T-helper 17 cell (primary cell): ENCODE results near the gene DUSP1. TPM values are rescaled to one million over a fixed set of nuclear protein-coding genes. Genes with fewer than 3 reads are reported as not detected.
"Not testable (repeated sequence)": the region's sequence is repeated elsewhere in the genome, so short reads cannot be mapped to it uniquely, and the experiment has no call there.

Source experiments
- ATAC-seq: fragments of 150-1000 bp; cut with Tn5 transposase; 2 replicates; pipeline ENCODE4 v1.10.0; 2021; ENCODE audit warnings: mild to moderate bottlenecking, moderate library complexity
- DNase-seq, 3 donors: peaks; one replicate each; pipeline versions ENCODE4 v3.0.0 to v3.0.0-alpha.2; 2020 to 2021
- H3K9me3 ChIP-seq: one replicate; pipeline ENCODE4 v1.7.0; 2013; ENCODE audit warnings: low read length, mild to moderate bottlenecking; ENCODE audit not compliant: control insufficient read depth, poor library complexity, severe bottlenecking
- H3K27ac Mint-ChIP-seq: one replicate; pipeline ENCODE4 v1.8.0; 2022; ENCODE audit warnings: mild to moderate bottlenecking, moderate library complexity, mixed read lengths
- H3K27me3 Mint-ChIP-seq: one replicate; pipeline ENCODE4 v1.8.0; 2022; ENCODE audit warnings: mixed read lengths
- H3K36me3 Mint-ChIP-seq: one replicate; pipeline ENCODE4 v1.8.0; 2022; ENCODE audit warnings: low read depth, mixed read lengths
- H3K4me1 Mint-ChIP-seq: one replicate; pipeline ENCODE4 v1.8.0; 2022; ENCODE audit warnings: mild to moderate bottlenecking, mixed read lengths
- H3K4me3 Mint-ChIP-seq: one replicate; pipeline ENCODE4 v1.8.0; 2022; ENCODE audit warnings: mild to moderate bottlenecking, moderate library complexity, mixed read lengths
- total RNA-seq, 4 donors: library from RNA in 2 of 4; stranded (reverse) in 2 of 4; gene quantifications; one replicate each; pipeline ENCODE4 v1.2.3 and lab custom pipeline; 2022 to 2026

Gene DUSP1, protein sequence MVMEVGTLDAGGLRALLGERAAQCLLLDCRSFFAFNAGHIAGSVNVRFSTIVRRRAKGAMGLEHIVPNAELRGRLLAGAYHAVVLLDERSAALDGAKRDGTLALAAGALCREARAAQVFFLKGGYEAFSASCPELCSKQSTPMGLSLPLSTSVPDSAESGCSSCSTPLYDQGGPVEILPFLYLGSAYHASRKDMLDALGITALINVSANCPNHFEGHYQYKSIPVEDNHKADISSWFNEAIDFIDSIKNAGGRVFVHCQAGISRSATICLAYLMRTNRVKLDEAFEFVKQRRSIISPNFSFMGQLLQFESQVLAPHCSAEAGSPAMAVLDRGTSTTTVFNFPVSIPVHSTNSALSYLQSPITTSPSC
- total RNA-seq (1,000 to 10,000 TPM; 1,522 to 2,429 TPM), total RNA-seq (lab: John Stamatoyannopoulos, UW) (64.3 to 3,569 reads per million in 2 donors)

DNA sequence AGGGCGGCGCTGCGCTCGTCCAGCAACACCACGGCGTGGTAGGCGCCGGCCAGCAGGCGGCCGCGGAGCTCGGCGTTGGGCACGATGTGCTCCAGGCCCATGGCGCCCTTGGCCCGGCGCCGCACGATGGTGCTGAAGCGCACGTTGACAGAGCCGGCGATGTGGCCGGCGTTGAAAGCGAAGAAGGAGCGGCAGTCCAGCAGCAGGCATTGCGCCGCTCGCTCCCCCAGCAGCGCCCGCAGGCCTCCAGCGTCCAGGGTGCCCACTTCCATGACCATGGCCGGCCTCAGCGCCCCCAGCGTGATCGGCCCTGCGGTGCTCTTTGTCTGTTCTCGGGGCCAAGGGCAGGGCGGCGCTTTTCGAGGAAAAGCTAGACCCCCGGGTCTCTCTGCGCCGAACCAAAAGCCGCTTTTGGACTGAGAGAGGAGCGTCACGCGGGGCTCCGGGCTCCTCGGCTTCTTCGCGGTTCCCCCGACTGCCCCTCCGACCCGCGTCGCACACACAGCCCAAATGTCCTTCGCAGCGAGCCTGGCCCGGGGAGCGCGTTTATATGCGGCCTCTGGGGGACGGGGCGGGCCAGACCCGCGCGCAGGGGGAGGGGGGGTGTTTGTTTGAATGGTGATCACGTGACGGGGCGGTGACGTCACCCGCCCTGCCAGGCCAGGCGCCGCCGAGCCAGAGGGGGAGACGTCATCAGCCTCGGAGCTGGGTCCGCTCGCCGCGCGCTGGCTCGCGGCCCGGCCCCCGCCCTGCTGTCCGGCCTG, at the start of gene DUSP1:
DUSP1 (minus strand) TSS at position 521 of the 764 bp plus-strand sequence; CDS start at position 278, 243 bp downstream.
- Mint-ChIP-seq H3K27ac (peak within 1 kb of the TSS; percentile 100), H3K4me3 (peak within 1 kb of the TSS; percentile 93), H3K27me3 (peaks cover 7% of the 10 kb centered on the region), H3K4me1 (peaks cover 56% of the 10 kb centered on the region), H3K36me3 (peaks cover 18% of the 10 kb centered on the region)
- DNase-seq (peak; percentile 98 to 99 (median 98)), ATAC-seq (peak; percentile 46)
- no peaks in the 10 kb centered on the region for H3K9me3 ChIP-seq

GRCh38 chr5:172820046-172820767, 49.2 kb upstream of the DUSP1 start:
- H3K27me3 Mint-ChIP-seq: no peaks in the 10 kb centered on the region
- DNase-seq: no peak
- ATAC-seq: no peak
- H3K27ac Mint-ChIP-seq: peak overlapping the region; percentile 4
- no peaks in the 10 kb centered on the region for H3K4me1 Mint-ChIP-seq
- H3K9me3 ChIP-seq: no peaks in the 10 kb centered on the region
- peaks cover 4% of the 10 kb centered on the region for H3K36me3 Mint-ChIP-seq
- H3K4me3 Mint-ChIP-seq: no peak overlapping the region

GRCh38 chr5:172819569-172819968, 48.6 kb upstream of the DUSP1 start:
- peaks cover 4% of the 10 kb centered on the region for H3K36me3 Mint-ChIP-seq

GRCh38 chr5:172818081-172818480, 47.1 kb upstream of the DUSP1 start:
- no peak overlapping the region for H3K27ac Mint-ChIP-seq
- H3K9me3 ChIP-seq: no peaks in the 10 kb centered on the region
- H3K36me3 Mint-ChIP-seq: no peaks in the 10 kb centered on the region
- peaks cover 3% of the 10 kb centered on the region for H3K4me1 Mint-ChIP-seq
- ATAC-seq: no peak
- no peaks in the 10 kb centered on the region for H3K27me3 Mint-ChIP-seq
- H3K4me3 Mint-ChIP-seq: no peak overlapping the region
- DNase-seq: no peak

More at GRCh38 chr5:172819569-172819968, 48.6 kb upstream of the DUSP1 start:
- Mint-ChIP-seq H3K27ac (no peak overlapping the region), H3K4me3 (no peak overlapping the region), H3K4me1 (no peaks in the 10 kb centered on the region), H3K27me3 (no peaks in the 10 kb centered on the region)
- no peaks in the 10 kb centered on the region for H3K9me3 ChIP-seq
- ATAC-seq (no peak), DNase-seq (no peak)

DNA sequence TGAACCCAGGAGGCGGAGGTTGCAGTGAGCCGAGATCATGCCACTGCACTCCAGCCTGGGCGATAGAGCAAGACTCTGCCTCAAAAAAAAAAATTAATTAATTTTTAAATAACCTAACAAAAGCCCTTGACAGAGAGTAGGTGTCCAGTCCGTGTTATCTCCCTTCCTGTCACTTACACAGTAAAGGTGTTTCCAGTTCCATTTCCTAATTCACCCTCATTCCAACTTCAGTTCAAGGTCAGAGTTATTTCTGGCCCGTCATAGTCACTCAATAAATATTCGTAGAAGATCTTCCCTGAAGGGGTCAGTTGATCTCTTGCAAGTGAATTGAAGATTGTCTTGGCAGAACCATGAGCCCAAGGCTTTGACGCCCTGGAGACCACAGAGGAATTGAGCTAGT, 46.7 kb upstream of the DUSP1 start:
- DNase-seq (no peak), ATAC-seq (no peak)
- peaks cover 4% of the 10 kb centered on the region for H3K4me1 Mint-ChIP-seq

GRCh38 chr5:172816925-172817562, 46.0 kb upstream of the DUSP1 start:
- Mint-ChIP-seq H3K4me1 (peaks cover 4% of the 10 kb centered on the region), H3K27ac (no peak overlapping the region), H3K36me3 (no peaks in the 10 kb centered on the region), H3K4me3 (no peak overlapping the region), H3K27me3 (no peaks in the 10 kb centered on the region)
- no peaks in the 10 kb centered on the region for H3K9me3 ChIP-seq
- ATAC-seq (no peak), DNase-seq (no peak)

More for the DNA sequence above, 46.7 kb upstream of the DUSP1 start:
- no peak overlapping the region for H3K4me3 Mint-ChIP-seq
- H3K27ac Mint-ChIP-seq: no peak overlapping the region
- H3K36me3 Mint-ChIP-seq: no peaks in the 10 kb centered on the region
- no peaks in the 10 kb centered on the region for H3K27me3 Mint-ChIP-seq
- no peaks in the 10 kb centered on the region for H3K9me3 ChIP-seq

GRCh38 chr5:172815631-172816030, 44.6 kb upstream of the DUSP1 start:
- Mint-ChIP-seq H3K27me3 (no peaks in the 10 kb centered on the region), H3K4me1 (peaks cover 4% of the 10 kb centered on the region), H3K27ac (no peak overlapping the region), H3K4me3 (no peak overlapping the region), H3K36me3 (no peaks in the 10 kb centered on the region)
- no peaks in the 10 kb centered on the region for H3K9me3 ChIP-seq
- DNase-seq (no peak), ATAC-seq (no peak)

DNA sequence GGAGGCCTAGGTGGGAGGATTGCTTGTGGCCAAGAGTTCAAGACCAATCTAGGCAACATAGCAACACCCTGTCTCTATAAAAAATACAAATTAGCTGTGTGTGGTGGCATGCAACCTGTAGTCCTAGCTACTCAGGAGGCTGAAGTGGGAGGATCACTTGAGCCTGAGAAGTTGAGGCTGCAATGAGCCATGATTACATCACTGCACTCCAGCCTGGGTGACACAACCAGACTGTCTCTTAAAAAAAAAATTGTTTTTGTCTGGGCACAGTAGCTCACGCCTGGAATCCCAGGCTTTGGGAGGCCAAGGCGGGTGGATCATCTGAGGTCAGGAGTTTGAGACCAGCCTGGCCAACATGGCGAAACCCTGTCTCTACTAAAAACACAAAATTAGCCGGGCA, 40.0 kb upstream of the DUSP1 start:
- not testable (repeated sequence) for ATAC-seq, H3K4me3 Mint-ChIP-seq, DNase-seq, H3K27me3 Mint-ChIP-seq, H3K9me3 ChIP-seq, H3K36me3 Mint-ChIP-seq, H3K27ac Mint-ChIP-seq
- peaks cover 13% of the 10 kb centered on the region for H3K4me1 Mint-ChIP-seq

GRCh38 chr5:172809774-172810173, 38.8 kb upstream of the DUSP1 start:
- Mint-ChIP-seq H3K27me3 (no peaks in the 10 kb centered on the region), H3K36me3 (no peaks in the 10 kb centered on the region), H3K4me3 (no peak overlapping the region), H3K4me1 (peaks cover 13% of the 10 kb centered on the region), H3K27ac (no peak overlapping the region)
- DNase-seq (no peak), ATAC-seq (no peak)
- H3K9me3 ChIP-seq: no peaks in the 10 kb centered on the region

DNA sequence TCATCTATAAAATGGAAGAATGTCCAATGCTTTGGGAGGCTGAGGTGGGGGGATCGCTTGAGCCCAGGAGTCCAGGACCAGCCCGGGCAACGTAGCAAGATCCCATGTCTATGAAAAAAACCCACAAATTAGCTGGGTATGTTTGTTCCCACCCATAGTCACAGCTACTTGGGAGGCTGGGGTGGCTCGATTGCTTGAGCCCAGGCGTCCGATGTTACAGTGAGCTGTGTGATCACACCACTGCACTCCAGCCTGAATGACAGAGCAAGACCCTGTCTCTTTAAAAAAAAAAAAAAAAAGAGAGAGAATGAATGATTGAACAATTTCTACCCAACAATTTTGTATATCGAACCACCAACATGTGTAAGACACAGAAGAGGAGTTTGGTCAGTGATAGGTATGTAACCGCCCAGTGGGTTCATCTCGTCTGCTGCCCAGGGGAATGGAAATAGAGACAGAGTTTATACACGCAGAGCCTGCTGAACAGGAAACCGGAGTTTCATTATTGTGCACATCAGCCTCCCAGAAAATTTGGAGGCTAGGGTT, 36.8 kb upstream of the DUSP1 start:
- H3K27ac Mint-ChIP-seq: peak overlapping the region; percentile 96
- DNase-seq (no peak), ATAC-seq (no peak)
- peaks cover 9% of the 10 kb centered on the region for H3K4me1 Mint-ChIP-seq
- no peaks in the 10 kb centered on the region for H3K27me3 Mint-ChIP-seq
- H3K4me3 Mint-ChIP-seq: peak overlapping the region; percentile 87
- no peaks in the 10 kb centered on the region for H3K9me3 ChIP-seq
- H3K36me3 Mint-ChIP-seq: no peaks in the 10 kb centered on the region

DNA sequence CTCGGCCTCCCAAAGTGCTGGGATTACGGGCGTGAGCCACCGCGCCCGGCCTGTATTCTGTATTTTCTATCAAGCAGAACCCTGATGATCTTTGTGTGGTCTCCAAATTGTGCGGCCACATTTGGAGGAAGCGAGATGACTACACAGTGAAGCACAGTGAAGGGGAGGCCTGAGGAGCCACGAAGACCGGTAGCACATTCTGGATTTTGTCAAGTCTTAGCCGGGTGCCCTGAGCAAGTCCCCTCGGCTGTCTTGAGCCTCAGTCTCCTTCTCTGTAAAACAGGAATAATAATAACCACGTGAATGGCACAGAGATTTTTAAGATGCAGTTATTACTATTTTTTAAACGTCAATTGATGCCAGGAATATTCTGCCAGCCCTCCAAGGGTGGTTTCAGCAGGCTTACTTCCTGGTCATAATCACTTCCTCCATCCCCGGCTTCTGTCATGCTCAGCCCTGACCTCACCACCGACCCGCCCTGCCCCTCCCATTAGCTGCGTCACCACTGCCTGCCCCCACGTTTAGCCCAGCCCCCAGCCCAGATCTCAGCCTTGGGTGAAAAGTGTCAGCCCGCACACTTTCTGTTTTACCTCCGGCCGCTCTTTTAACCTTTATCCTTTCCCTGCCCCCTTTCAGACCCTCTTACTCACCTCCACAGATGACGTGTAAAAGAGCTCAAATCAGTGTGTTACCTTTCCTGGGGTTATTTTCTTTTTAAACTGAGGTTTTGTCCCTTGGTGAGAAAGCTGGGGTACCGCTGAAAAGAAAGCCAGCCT, 36.1 kb upstream of the DUSP1 start:
- peak; percentile 49 to 63 (median 59) for DNase-seq
- no peaks in the 10 kb centered on the region for H3K27me3 Mint-ChIP-seq
- no peaks in the 10 kb centered on the region for H3K36me3 Mint-ChIP-seq
- H3K4me1 Mint-ChIP-seq: peaks cover 9% of the 10 kb centered on the region
- H3K4me3 Mint-ChIP-seq: peak overlapping the region; percentile 87
- ATAC-seq: peak; percentile 99
- peak overlapping the region; percentile 96 for H3K27ac Mint-ChIP-seq
- H3K9me3 ChIP-seq: no peaks in the 10 kb centered on the region

DNA sequence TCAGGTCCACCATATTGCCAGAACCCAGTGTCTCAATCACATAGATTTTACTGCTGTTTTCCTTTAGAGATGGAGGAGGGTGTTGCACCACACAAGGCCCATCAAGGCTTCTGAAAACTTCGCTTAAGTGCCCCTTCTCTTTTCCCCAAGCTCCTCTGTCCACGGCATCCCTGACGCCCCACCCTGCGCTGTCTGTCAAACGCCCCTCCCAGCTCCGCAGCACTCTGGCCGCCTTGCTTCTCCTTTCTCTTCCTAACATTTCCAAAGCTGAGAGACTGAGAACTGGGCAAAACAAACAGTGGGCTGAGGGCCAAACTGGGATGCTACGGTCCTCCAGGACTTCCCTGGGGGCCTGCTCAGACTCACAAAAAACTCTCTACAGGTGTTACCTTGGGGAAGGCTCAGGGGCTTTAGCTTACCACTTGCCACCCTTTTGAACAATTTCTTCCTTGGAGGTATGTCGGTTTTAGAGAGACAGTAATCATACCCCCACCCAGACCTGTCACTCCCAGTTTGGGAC, 34.8 kb upstream of the DUSP1 start:
- no peaks in the 10 kb centered on the region for H3K9me3 ChIP-seq

More for the DNA sequence above, 34.8 kb upstream of the DUSP1 start:
- no peak for ATAC-seq
- Mint-ChIP-seq H3K4me3 (peak overlapping the region; percentile 28), H3K36me3 (no peaks in the 10 kb centered on the region), H3K27ac (no peak overlapping the region), H3K4me1 (peaks cover 11% of the 10 kb centered on the region), H3K27me3 (no peaks in the 10 kb centered on the region)
- DNase-seq: no peak
